Islet of Langerhans (tissue), 1 donor: ENCODE measurements around the gene TMC6.
"Not testable (repeated sequence)": the region's sequence is repeated elsewhere in the genome, so short reads cannot be mapped to it uniquely, and the experiment has no call there.

Source experiments
- FAIRE-seq: peaks from one replicate; lab custom pipeline; 2011; peaks lifted over from hg19 to GRCh38; lab: Jason Lieb, UNC

The TMC6 gene

DNA sequence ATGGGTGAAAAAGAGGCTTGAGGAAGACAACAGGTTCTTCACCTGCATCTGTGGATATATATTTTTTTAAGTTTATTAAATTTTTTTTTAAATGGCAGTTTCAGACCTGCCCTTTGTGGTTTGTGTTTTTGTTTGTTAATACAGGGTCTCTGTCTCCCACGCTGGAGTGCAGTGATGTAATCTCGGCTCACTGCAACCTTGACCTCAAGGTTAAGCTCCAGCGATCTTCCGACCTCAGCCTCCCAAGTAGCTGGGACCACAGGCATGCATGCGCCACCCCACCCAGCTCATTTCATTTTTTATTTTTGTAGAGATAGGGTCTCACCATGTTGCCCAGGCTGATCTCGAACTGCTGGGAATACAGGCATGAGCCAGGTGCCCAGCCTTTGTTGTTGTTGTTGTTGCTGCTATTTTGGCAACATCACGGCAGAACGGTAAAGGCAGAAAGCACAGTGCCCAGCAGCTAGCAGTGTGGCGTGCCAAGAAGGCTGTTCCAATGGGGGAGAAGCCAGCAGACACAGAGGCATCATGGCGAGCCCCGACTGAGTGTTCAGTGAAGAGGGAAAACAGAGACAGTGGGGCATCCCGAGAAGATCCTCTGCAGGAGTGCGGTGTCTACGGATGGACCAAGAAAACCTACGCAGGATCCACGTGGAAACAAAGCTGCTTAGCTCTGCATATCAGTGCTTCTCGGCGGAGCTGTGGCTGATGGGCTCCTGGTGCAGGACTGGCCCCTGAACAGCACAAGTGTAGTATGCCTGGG is 19.6 kb downstream of the TMC6 start:
- no peak for FAIRE-seq

DNA sequence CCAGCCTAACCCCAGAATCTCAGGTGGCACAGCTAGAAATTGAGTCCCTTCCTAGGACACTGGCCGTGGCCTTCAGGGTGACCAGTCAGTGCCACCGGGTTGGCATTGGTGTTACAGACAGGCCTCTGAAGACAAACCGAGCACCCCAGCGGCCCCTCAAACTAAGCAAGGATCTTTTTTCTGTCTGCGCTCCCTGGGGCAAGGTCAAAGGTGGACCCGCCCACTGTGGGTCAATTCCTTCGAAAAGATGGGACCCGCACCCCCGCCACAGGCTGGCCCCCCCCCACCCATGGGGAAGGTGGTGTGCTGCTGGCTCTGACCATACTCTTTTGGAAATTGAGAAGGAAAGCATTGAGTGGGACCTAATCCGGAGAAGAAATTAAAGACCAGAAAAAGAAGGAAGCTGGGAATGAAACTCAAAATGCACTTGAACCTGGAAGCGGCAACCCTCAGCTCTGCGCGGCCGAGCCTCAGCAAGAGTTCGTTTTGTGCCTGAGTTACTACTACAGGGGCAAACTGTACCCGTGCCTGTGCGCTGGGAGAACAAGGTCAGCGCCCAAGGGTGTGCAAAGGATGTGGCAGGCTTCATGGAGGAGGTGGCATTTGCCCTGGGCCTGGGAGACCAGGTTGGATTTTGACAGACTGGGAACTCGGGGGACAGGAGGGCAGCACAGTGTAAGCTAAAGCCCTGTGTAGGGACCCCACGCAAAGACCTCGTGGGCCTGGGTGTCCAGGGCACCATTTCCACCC is 20.4 kb downstream of the TMC6 start:
- no peak for FAIRE-seq

DNA sequence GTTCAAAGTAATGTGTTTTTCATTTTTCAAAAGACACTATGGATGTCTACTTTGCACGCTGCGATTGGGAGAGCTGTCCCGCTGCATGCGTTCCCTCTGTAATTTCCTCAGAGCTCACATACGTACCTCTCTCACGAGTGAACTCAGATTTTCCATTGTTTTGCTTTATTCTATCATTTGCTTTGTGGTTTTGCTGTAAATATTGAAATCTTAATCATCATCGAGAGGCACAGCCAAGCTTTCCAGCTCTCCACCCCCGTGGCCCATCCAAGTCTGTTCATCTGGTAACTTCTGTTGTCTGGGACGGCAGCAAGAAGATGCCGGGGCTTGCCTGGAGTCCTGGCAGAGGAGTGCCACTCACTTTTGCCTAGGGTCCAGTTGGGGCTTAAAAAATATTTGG is 21.1 kb downstream of the TMC6 start:
- FAIRE-seq: no peak

DNA sequence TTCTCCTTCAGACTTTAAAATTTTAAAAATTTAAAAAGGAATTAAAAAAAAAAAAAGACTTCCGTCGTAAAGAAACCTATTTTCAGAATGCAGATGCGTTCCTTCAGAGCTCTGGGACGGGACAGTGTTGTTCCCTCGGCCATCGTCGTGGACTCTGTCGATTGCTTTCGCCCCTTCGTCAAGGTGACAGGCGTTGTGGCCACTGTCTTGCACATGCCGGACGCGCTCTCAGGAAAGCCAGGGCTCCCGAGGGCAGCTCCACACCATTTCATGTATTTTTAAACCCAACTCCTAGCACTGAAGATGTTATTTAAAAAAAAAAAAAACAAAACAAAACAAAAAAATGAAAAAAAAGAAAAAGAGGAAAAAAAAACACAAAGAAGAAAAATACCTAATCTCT is 22.3 kb downstream of the TMC6 start:
- no peak for FAIRE-seq

DNA sequence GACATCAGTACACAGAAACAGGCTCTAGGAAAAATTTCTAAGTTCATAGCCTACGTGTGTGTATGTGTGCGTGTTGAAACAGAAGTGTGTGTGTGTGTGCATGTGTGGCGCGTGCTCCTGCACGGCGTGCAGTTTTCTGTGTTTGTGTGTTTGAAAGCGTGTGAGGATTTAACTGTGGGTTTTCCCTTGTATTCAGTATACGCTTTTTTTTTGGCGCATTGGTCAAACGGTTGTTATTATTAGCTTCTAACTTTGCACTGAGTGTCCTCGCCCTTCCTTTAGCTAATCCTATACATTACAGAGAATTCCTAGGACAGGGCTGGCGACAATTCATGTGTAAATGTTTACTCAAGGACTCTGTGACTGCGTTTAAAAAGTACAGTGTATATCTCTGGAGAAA is 23.0 kb downstream of the TMC6 start:
- FAIRE-seq: no peak

DNA sequence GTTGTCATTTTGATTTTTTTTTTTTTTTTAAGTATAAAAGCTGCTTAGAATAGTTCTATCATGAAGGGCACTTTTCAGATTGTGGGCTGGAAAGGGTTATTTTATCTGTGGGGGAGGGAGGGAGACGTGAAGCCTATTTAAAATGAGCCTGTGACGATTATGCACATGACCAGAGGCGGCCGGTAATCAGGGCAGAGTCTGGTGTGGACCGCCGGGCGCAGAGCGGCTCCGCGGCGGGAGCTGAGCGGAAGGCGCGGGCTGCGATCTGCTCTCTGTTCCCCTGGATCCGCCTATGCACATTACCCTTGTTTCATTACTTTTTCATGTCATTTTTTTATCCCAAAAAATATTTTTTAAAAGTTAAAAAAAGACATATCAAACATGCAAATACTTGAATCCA is 23.5 kb downstream of the TMC6 start:
- no peak for FAIRE-seq

DNA sequence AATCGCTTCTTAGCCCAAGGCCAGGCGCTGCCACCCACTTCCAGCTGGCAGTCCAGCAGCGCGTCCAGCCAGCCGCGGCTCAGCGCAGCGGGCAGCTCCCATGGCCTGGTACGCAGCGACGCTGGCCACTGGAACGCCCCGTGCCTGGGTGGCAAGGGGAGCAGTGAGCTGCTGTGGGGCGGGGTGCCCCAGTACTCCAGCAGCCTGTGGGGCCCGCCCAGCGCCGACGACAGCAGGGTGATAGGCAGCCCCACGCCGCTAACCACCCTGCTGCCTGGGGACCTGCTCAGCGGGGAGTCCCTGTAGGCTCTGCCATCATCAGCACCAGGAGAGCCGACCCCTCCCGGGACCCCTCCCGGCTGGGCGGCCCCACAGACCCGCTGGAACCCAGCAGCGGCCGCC is 24.0 kb downstream of the TMC6 start:
- FAIRE-seq: no peak

DNA sequence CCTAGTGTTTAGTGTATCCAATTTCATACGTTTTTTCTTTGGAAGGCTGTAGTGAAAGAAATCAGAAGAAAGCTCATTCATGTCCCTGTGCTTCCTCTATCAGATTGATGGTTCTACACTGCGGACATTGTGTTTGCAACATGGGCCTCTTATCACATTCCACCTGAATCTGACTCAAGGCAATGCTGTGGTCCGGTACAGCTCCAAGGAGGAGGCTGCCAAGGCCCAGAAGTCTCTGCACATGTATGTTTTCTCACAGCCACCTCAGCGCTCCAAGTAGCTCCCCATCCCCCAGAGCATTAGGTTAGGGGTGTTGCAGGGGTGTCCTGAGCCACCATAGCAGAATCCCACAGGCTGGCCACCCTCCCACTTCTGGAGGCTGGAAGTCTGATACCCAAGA is 25.2 kb downstream of the TMC6 start:
- no peak for FAIRE-seq

DNA sequence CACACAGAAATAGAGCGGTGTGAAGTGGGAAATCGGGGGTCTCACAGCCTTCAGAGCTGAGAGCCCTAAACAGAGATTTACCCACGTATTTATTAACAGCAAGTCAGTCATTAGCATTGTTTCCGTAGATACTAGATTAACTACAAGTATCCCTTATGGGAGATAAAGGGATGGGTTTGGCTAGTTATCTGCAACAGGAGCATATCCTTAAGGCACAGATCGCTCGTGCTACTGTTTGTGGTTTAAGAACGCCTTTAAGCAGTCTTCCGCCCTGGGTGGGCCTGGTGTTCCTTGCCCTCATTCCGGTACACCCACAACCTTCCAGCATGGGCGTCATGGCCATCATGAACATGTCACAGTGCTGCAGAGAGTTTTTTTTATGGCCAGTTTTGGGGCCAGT is 27.0 kb downstream of the TMC6 start:
- FAIRE-seq: no peak

DNA sequence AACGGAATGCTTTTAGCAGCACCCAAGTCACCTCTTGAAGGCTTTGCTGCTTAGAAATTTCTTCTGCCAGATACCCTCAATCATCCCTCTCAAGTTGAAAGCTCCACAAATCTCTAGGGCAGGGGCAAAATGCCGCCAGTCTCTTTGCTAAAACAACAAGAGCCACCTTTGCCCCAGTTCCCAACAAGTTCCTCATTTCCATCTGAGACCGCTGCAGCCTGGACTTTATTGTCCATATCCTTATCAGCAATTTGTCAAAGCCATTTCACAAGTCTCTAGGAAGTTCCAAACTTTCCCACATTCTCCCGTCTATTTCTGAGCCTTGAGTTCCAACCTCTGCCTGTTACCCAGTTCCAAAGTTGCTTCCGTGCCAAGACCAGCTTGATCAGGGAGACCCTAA is 27.4 kb downstream of the TMC6 start:
- FAIRE-seq: no peak

DNA sequence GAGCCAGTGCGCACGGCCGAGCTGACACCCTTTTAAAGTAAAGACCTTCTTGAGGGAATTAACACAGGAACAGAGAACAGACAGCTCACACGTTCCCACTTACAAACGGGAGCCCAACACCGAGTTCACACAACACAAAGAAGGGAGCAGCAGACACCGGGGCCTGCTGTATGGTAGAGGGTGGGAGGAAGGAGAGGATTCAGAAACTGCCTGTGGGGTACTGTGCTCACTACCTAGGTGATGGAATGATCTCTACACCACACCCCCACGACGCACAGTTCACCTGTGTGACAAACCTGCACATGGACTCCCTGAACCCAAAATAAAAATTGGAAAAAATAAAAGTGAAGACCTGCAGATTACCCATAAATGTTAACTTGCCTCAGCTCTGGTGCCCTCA is 32.5 kb downstream of the TMC6 start:
- FAIRE-seq: no peak

DNA sequence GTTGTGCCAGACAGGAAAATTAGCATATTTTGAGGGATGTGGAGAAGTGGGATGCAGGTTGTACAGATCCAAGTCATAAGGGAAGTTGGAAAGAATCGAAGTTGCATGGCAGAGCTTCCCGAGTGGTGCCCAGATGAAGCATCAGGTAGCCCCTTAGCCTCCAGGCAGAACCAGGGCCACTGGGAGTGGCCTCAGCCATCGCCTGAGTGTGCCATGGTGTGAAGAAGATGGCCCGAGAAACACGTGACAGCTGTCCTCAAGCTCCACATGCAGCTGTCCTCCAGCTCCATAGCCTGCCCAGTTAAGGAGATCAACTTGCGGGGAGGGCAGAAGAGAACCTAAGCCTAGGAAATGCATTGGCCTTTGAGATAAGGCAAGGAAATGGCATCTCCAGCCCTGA is 33.5 kb downstream of the TMC6 start:
- no peak for FAIRE-seq

DNA sequence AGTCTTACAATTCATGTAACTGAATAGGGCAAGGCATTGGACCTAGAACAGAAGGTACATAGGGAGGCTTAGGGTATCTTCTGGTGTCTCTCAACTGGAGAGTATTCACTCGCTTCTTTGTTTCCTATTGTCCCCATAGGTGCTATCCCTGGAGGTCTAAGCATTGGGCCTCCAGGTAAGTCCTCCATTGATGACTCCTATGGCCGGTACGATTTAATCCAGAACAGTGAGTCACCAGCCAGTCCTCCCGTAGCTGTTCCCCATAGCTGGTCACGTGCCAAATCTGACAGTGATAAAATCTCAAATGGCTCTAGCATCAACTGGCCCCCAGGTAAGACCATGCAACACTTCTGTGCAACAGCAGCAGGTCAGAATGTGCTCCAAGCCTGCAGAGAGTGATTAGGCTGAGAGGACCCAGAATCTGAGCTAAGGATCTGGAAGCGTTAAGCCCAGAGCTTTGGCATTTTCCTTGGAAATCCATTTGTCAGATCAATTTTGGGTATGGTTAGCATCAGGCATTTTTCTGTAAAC is 35.7 kb downstream of the TMC6 start:
- FAIRE-seq: no peak

DNA sequence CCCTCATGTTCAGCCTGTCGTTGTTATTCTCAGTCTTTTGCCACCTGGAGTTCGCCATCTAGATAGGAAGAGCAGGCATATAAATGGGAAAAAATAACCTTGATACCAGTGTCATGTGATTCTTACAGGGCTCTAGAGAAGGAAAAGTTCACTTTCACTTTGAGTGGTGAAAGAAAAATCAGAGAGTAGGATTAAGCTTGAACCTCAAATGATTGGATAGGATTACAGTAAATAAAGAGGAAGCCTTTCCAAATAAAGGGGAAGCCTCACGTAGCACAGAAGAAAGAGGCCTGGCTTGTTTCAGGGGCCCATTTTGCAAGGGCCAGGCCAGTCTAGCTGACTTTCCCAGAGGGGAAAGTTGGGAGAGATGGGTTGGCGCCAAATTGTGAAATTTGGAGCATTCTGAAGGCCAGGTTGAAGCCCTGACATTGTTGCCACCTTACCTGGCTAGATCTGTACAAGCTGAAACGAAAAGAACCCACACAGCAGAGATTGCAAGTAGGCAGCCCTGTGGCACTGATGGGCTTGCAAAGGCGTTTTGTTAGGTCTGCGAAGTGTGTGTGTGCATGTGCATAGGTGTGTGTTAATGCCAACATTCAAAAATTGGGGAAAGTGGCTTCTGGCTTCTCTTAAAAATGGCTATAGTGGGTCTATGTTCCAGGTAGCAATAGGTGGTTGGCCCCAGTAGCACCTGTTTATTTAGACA is 38.8 kb downstream of the TMC6 start:
- FAIRE-seq: no peak

DNA sequence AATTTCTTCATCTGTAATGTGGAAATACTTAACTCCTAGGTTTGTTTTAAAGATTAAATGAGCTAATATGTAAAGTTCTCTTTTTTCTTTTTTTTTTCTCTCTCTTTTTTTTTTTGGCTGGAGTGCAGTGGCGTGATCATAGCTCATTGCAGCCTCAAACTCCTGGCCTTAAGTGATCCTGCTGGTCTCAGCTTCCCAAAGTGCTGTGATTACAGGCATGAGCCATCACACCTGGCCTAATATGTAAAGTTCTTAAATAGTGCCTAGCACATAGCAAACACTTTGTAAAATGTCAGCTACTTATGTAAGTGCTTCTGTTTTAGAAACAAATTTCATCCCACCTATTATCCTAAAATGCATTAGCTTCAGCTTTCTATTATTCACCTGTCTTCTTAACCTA is 40.0 kb downstream of the TMC6 start:
- no peak for FAIRE-seq

DNA sequence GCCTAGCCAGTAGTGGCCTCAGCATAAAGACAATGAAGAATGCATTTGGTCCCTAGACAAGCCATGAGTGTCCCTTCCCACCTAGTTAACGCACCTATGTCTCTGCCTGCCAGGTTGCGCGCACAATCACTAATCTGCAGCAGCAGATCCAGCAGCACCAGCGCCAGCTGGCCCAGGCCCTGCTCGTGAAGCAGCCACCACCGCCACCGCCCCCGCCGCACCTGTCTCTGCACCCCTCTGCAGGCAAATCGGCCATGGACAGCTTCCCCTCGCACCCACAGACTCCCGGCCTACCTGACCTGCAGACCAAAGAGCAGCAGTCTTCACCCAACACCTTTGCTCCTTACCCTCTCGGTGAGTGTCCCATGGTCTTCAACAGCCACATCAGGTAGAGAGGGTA is 41.8 kb downstream of the TMC6 start:
- FAIRE-seq: no peak

DNA sequence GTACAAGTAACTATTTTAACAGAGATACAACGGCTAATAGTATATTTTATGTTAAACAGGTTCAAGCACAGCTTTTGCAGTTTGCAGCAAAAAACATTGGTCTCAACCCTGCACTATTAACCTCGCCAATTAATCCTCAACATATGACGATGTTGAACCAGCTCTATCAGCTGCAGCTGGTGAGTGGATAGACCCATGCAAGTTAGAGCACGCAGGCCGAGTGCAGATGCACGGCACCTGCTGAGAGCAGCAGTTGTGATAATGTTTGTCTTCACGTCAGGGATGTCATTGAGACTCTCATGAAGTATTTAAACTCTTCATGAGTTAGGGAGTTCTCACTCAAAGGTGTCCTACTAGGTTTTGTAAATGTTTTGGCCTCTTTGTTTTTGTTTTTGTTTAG is 45.6 kb downstream of the TMC6 start:
- no peak for FAIRE-seq

DNA sequence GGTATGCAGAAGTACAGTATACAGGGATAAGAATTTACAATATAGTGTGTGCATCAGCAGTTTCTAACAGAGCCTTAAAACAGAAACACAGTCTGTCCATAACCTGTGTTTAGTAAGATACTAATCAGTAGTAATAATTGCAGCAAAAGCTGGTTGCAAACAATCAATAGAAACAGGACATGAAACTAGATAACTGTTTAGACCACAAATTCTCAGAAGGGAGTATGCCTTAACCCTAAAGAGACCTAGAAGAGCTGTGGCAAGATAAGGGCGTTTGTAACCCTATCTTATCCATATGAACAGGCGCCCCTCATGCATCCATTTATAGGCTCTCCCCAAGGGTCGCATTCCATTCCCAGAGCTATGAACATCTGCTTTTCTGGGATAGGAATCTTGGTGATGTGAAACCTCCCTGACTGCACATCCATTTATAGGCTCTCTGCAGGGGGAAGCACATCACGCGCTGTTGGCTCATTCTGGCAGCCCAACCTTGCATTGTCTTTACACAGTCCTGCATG is 46.1 kb downstream of the TMC6 start:
- not testable (repeated sequence) for FAIRE-seq

DNA sequence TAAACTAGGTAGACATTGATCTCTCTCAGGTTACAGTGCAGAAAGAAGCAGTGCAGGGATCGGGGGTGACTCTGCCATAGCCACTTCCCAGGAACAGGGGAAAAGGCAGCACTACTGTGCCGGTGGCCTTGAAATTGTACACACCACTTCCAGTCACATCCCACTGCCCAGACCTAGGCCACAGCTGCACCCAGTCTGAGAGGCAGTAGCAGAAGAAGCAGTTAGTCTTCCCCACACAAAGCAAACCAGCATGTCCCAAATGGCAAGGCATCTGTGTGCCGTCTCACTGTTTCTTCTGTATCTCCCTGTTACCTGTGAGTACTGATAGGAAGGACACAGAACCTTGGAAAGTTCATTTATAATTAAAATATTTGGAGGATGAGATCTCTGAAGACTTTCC is 47.0 kb downstream of the TMC6 start:
- no peak for FAIRE-seq

DNA sequence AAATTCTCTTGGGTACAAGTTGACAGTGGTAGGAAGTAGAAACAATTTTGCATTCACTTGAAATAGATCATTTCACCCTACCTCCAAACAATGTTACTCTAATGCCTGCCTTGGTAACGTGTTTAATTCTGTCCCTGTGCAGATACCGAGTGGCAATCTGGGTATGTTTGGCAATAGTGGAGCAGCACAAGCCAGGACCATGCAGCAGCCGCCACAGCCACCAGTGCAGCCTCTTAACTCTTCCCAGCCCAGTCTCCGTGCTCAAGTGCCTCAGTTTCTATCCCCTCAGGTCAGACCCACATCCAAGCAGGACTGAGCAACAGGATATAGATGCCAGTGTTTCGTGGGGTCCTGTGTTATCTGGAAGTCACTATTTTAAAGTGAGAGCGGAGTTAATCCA is 49.3 kb downstream of the TMC6 start:
- no peak for FAIRE-seq

DNA sequence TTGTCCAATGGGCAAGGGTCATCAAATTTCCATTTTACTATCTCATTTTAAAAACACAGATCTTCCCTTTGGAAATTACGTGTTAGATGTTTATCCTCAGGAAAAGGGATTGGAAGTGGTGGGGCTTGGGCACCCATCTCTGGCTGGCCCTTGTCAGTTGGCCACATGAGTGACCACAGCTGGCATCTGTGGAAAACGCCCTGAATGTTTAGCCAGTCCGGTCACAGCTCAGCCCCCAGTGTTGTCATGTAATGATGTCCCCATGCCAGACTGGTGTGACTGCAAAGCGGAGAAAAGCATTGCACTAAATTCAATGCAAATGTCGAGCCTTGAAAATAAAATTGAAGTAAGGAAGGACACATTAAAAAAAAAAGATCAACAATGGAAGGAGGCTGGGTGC is 53.0 kb downstream of the TMC6 start:
- FAIRE-seq: no peak

DNA sequence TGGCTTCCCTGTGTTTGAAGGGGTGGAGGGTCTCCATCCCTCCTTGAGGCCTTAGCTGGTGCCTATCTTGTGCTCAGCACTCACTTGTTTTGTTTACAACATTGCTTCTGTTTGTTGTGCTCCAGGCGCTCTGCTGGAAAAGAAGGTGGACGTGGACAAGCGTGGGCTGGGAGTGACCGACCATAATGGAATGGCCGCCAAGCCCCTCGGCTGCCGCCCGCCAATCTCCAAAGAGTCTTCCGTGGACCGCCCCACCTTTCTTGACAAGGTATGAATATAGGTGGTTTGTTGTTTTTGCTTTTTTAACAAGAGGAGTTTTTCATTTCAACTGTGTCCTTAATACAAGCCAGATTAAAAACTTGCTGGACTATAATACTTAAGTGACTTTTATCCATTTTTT is 53.5 kb downstream of the TMC6 start:
- no peak for FAIRE-seq

DNA sequence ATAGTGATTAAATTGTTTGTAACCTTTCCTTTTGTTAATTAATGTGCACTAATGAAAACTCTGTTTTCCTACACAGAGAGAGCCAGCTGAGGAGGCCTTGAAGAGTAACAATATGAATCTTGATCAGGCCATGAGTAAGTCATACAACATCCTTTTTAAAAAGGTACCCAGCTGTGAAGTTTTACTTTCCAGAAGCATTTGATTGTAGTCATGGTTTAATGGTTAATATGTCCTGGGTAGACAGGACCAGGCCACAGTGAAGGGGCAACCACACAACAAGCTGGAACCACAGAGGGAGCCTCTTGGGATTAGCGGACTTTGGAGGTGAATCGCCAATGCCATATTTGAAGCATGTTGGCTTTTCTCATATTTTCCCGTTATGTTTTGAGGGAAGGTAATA is 55.6 kb downstream of the TMC6 start:
- no peak for FAIRE-seq
